ENCODE results near the gene RPL6.
"Not testable (repeated sequence)": the region's sequence is repeated elsewhere in the genome, so short reads cannot be mapped to it uniquely, and the experiment has no call there.

RPL6 gene

DNA sequence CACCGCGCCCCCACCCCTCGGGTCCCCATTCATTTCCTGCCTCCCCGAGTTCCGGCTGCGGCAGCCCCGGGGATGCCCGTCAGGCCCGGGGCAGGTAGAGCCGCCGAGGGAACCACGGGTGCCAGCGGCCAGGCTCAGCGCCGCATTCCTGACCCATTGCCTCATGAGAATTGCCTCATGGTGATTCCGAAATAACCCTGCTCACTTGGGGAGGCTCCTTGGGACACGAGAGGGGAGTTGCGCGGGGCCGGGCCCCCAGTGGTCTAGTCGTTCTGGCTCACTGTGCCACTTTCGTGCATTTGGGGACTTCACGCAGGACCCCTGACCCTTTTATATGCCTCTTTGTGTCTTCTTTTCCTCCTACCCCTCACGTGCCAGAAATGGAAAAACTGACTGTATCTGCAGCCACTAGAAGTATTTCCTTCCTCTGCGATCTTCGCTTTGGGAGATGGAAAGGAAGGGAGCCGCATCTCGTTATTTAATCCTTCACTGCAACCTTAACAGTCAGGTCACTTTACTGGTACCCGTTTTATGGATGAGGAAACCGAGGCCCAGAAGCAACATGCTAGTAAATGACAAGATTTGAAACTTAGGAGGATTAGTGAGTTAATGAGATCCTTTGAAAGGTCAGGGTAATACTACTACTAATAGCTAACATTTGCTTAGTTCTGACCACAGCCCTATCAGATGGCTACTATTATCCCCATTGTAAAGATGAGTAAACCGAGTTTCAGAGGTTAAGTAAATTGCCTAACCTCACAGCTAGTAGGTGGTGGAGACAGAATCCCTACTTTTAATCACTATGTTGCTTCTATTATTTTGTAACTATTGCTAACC, 10.1 kb upstream of the RPL6 start:
- DNase-seq: no peak

DNA sequence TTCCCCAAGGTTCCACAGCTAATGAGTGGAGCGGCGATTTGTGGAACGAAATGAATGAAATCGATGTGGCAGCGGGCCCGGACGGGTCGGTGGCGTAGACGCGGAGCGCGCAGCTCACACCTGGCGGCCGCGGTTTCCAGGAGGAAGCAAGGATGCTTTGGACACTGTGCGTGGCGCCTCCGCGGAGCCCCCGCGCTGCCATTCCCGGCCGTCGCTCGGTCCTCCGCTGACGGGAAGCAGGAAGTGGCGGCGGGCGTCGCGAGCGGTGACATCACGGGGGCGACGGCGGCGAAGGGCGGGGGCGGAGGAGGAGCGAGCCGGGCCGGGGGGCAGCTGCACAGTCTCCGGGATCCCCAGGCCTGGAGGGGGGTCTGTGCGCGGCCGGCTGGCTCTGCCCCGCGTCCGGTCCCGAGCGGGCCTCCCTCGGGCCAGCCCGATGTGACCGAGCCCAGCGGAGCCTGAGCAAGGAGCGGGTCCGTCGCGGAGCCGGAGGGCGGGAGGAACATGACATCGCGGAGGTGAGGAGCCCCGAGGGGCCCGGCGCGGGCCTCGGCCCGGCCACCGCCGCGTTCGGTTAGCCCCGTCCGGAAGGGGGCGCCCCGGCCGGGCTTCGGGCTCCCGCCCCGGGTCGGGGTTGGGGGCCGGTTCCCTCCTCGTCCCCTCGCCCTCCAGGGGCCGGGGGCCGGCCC, 9.3 kb upstream of the RPL6 start, which contains the start of gene PTPN11:
Gene PTPN11, plus strand, starts transcription at position 340 of the 689 bp plus-strand sequence. Its CDS starts 165 bp downstream, at position 505.
- DNase-seq: peak; percentile 87 to 90

DNA sequence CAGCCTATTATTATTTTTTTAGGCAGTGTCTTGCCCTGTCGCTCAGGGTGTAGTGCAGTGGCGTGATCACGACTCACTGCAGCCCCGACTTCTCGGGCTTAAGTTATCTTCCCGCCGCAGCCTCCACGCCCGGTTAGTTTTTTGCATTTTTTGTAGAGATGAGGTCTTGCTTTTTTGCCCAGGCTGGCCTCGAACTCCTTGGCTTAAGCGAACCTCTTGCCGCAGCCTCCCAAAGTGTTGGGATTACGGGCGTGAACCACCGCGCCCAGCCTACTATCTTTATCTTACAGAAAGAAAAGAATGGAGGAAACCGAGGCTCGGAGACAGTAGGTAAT, 8.8 kb upstream of the RPL6 start:
- DNase-seq: peak in 1 of 2 donors; percentile 1

DNA sequence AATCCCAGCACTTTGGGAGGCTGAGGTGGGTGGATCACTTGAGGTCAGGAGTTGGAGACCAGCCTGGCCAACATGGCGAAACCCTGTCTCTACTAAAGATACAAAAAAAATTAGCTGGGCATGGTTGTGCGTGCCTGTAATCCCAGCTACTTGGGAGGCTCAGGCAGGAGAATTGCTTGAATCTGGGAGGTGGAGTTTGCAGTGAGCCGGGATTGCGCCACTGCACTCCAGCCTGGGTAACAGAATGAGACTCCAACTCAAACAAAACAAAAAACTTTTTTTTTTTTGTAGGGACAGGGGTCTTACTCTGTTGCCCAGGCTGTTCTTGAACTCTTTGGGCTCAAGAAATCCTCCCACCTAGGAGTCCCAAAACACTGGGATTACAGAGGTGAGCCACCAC, 6.1 kb upstream of the RPL6 start:
- not testable (repeated sequence) for DNase-seq

DNA sequence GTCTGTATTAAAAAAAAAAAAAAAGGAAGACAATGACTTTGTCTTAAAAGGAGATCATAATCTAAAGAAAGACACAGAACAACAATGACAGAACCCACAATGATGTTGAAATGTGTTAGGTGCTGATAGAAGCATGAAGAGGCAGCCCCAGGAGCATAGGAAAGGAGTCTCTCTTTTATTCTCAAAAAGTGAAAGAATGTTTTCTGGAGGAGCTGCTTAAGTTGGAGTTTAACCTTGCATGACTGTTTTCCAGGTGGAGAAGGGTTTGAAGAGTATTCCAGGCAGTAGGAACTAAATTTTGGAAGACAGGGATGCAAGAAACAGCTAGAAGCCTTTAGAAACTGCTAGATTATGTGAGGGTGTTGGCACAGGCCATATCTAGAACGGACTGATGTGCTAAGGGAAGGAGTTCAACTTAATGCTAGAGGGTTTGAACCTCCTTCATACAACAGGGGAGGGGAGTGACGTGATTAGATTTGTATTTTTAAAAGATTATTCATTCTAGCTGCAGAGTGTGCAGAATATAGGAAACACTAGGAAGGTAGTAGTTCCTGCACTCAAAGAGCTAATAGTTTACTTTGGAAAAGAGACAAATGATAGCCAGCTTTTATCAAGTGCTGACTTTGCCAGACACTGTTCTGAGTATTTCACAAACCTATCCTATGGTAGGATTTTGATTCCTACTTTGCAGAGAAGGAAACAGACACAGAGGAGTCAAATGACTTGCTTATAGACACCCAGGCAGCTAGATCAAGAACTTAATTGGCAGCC, 4.6 kb upstream of the RPL6 start:
- no peak for DNase-seq

DNA sequence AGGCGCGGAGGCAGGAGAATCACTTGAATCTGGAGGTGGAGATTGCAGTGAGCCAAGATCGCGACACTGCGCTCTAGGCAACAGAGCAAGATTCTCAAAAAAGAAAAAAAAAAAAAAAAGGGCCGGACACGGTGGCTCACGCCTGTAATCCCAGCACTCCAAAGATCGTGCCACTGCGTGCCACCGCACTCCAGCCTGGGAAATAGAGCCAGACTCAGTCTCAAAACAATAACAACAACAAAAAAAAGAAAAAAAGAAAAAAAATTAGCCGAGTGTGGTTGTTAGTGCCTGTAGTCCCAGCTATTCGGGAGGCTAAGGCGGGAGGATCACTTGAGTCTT, 470 bp upstream of the RPL6 start:
- no peak for DNase-seq

DNA sequence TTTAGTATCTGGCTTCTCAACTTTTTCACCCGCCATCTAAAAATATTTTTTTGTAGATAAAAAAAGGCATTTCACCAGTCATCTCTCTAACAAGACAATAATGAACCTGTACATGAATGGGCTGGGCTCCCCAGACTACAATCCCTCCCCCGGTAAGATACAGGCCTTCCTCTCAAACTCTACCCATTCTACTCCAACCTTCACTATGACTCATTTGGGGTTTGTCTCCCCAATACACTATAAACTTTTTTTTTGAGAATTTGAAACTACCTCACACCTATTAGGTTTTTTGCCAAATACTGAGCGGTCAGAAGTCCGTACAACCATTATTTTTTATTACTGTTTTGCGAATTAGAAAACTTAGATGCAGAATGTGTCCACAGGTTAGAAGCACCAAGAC, 784 bp downstream of the RPL6 start:
- peak; percentile 8 to 41 for DNase-seq

DNA sequence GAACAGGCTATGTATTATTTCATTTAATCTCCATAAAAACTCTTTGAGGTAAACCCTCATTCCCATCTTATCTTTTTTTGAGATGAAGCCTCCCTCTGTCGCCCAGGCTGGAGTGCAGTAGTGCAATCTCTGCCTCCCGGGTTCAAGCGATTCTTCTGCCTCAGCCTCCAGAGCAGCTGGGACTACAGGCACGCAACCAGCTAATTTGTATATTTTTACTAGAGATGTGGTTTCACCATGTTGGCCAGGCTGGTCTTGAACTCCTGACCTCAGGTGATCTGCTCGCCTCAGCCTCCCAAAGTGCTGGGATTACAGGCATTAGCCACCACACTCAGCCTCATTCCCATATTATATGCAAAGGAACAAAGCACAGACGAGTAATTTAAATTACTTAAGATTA, 1.7 kb downstream of the RPL6 start:
- not testable (repeated sequence) for DNase-seq

DNA sequence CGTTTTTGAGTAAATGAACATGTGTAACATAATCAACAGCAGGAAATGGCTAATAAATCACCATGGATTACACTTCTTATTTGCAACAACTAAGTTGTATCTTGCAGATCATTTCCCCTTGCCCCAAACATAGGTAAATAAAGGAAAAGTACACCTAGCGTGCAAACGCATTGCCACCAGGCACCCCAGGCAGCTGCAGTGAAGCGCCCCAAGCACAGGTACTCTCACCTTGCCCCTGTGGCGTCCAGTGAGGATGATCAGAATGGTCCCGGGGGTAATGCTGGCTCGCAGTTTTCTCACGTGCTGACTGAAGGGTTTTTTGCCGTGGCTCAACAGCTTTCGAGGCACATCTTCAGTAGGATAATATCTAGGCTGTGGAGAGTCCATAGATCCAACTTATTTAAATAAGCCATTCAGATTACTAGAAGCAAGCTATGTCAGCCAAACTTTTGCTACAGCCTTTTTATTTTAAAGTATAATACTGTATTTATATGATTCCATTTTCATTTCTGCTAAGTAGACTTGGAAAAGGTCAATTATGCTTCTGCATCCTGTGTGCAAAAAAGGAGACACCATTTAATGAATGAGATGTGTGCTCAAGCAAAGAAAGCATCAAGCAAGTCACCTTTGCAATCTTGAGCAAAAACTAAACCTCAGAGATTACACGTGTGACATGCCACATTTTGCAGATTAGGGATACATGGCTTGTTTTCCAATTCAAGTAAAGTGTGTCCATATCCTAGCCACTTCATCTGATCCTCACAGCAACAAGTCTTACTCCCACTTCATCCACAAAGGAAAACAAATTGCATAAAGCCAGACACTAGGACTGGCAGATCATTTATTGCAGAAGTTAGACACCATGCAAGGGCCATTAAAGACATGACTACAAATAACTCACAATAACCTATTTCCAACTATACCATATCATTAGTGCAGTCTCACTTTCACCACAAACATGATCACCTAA, 2.6 kb downstream of the RPL6 start:
- no peak for DNase-seq

DNA sequence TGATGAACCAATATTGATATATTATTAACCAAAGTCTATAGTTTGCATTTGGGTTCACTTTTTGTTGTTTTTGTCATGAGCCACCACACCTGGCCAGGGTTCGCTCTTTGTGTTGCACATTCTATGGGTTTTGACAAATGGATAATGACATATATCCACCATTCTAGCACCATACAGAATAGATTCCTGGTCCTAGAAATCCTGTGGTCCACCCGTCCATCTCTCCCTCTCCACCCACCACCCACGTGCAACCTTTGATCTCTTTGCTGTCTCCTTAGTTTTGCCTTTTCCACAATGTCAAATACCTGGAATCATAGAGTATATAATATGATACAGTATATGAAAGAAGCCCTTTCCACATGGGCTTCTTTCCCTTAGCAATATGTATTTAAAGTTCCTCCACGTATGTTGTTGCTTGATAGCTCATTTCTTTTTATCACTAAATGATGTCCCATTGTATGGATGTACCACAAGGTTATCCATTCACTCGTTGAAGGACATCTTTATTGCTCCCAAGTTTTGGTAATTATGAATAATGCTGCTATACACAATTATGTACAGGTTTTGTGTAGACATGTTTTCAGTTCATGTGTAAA, 7.4 kb downstream of the RPL6 start:
- DNase-seq: no peak

DNA sequence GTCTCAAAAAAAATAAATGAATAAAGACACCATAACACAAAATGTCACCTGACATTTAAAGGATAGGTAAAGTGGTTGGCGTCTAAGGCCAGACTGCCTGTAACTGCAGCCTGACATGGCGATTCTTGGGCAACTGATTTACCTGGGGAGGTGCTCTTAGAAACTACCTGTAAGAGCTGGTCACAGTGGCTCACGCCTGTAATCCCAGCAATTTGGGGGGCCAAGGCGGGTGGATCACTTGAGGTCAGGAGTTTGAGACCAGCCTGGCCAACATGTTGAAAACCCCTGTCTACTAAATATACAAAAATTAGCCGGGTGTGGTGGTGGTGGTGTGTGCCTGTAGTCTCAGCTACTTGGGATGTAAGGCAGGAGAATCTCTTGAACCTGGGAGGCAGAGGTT, 8.4 kb downstream of the RPL6 start:
- no peak for DNase-seq

DNA sequence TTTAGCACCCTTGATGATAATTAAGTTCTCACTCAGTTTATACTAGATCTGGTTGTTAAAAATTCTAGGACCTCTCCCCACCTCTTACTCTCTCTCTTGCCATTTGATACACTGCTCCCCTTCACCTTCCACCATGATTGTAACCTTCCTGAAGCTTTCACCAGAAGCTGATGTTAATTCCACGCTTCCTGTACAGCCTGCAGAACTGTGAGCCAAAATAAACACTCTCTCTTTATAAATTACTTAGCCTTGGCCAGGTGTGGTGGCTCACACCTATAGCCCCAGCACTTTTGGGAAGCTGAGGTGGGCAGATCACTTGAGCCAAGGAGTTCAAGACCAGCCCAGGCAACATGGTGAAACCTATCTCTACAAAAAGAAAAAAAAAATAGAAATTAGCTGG, 16.1 kb downstream of the RPL6 start:
- no peak for DNase-seq

DNA sequence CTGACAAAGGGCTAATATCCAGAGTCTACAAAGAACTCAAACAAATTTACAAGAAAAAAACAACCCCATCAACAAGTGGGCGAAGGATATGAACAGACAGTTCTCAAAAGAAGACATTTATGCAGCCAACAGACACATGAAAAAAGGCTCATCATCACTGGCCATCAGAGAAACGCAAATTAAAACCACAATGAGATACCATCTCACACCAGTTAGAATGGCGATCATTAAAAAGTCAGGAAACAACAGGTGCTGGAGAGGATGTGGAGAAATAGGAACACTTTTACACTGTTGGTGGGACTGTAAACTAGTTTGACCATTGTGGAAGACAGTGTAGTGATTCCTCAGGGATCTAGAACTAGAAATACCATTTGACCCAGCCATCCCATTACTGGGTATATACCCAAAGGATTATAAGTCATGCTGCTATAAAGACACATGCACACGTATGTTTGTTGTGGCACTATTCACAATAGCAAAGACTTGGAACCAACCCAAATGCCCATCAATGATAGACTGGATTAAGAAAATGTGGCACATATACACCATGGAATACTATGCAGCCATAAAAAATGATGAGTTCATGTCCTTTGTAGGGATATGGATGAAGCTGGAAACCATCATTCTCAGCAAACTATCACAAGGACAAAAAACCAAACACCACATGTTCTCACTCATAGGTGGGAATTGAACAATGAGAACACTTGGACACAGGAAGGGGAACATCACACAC, 19.3 kb downstream of the RPL6 start:
- not testable (repeated sequence) for DNase-seq

DNA sequence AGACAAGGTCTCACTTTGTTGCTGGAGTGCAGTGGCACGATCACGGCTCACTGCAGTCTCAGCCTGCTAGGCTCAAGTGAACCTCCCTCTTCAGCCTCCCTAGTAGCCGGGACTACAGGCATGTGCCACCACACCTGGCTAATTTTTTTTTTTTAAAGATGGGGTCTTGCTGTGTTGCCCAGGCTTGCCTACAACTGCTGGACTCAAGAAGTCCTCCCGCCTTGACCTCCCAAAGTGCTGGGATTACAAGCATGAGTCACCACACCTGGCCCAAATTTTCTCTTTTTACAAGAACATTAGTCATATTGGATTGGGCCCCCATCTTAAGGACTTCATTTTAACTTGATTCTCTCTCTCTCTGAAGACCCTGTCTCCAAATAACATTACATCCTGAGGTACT, 20.2 kb downstream of the RPL6 start:
- no peak for DNase-seq

DNA sequence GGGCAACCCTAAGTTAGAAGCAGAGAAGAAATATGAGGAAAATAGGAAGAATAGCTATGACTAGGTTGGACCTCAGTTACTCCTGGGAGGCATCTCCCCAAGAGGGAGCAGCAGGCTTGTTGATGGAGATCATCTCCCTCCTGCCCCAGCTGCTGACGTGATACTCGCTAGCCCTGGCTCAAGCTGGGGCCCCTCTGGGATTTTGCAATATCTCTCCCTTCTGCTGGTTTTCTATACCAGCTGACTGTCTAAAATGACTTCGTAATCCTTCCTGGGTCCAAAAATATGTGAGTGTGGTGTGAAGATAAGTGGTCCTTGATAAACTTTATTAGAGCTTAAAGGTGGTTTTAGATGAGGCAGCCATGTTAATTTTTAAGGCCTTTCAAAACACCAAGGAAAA, 22.7 kb downstream of the RPL6 start:
- DNase-seq: peak in 1 of 2 donors; percentile 6

DNA sequence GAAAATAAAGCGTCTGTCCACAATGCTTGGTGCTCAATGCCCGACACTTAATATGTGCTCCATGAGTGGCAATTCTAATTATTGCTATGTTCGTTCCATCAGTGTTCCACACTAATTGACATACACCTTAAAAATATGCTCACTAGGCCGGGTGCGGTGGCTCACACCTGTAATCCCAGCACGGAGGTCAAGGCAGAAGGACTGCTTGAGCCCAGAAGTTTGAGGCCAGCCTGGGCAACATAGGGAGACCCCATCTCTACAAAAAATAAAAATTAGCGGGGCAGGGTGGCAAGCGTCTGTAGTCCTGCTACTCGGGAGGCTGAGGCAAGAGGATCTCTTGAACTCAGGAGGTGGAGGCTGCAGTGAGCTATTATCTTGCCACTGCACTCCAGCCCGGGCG, 26.5 kb downstream of the RPL6 start:
- no peak for DNase-seq

DNA sequence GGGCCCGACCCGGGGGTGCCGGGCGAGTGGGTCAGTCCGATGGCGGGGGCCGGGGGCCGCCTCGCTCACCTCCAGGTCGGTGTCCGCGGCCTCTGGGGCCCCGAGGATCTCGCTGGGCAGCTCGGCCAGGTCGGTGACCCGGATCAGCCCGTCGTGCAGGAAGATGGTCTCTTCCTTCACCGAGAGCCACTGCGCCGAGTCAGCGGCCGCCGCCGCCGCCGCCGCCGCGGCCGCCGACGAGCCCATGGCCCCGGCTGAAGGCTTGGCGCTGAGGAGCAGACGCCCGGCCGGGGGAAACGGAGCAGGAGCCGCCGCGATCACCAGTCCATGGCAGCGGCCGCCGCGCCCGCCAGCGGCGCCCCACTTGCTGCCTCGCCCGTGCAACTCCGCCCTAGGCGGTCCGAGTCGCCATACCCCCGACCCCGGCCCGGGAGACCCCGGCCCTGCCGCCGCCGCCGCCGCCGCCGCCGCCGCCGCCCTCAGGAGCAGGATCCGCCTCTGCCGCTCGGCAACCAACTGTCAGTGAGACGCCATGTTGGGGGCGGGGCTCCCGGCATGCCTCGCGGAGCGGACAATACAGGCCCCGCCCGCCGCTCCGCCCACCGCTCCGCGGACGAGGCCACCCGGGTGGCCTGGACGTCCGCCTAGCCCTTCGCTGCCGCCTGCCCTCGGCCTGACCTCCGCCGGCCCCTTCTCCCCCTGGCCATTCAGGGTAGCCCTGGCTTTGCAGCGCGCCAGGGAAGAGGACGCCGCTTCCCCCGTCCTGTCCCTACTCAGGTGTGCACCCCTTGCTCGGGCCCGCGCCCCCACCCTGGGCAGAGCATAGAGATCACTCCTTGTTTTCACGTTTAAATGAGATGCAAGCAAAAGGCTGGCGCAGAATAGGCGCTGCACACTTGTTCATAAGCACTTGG, 27.3 kb downstream of the RPL6 start, which contains the start of gene HECTD4:
Gene HECTD4, minus strand, starts transcription at position 549 of the 914 bp plus-strand sequence. Its CDS starts 303 bp downstream, at position 246.
- DNase-seq: peak; percentile 89 to 91

DNA sequence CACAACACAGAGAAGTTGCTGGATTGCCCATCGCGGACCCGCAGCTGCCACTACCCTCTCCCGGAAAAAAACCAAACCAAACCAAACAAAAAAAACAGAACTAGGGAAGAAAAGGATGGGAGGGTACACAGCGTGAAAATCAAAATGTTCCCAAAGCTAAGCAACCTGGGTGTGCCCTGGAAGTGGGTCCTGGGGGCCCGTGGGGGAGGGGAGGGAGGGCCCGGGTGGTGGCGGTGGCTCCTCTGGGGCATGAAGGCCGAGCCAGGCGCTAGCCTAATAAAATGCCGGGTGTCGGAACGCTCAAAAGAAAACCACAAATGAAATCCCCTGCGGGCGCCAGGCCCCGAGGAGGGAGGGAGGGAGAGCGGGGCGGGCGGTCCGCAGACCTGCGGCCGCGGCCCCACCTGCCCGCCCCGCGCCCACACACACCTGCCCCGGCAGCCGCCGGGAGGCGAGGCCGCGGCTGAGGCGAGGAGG, 28.0 kb downstream of the RPL6 start:
- DNase-seq: peak; percentile 38 to 55

DNA sequence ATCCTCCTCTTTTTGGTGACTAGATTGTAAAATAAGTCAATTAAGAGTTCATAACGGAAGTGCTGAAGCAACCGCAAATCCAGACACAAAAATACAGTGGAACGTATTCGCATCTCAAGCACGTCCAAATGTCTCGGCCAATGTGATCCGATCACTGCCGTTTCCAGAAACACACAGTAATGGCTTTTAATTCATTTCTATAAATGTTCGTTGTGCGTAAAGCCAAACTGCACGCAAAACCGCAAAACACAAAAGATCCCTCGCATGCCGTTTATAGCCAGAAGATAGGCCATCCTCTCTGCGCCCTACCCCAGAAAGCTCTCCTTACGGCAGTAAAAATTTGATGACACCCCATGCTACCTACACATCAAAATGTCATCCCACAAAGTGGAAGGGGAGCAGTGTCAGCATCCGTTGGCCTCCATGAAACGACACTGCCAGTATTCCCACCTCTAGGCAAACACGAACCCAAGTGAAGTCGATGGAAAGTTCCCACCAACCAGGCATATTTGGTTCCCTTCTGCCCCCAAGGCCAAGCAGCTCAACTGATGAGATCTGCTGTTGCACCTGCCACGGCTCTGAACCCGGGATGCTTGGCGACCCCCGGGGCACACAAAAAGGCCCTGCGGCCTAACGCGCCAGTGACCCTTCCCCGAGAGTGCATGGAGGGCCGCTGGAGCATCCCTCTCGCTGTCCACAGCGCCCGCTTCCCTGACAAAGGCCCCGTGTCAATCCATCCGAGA, 28.6 kb downstream of the RPL6 start:
- DNase-seq: no peak

Measured in CD4-positive, alpha-beta T cell treated with Interleukin-1 beta for 1 hour (primary cell).